Loucy (cell line): Measurements from ENCODE around the gene TEX12.
A peak's percentile ranks its signal among the peaks of the same experiment; 100 is the strongest.

ENCODE experiments used
- H2AFZ ChIP-seq: fragments of 200-600 bp; sonication (generic); 2 replicates; pipeline ENCODE4 v1.6.0; 2016; ENCODE audit warnings: antibody characterized with exemption, mild to moderate bottlenecking, low read length, moderate library complexity
- H3F3A ChIP-seq: fragments of 200-600 bp; 2 replicates; pipeline ENCODE4 v1.6.0; 2016; ENCODE audit warnings: antibody characterized with exemption, low read depth, mild to moderate bottlenecking
- H3K27me3 ChIP-seq: fragments of 200-600 bp; sonication (generic); 2 replicates; pipeline ENCODE4 v1.6.1; 2014; ENCODE audit warnings: low read length, mild to moderate bottlenecking; ENCODE audit not compliant: insufficient read depth, poor library complexity, severe bottlenecking
- H3K36me3 ChIP-seq: fragments of 200-600 bp; sonication (generic); 2 replicates; pipeline ENCODE4 v1.6.1; 2016; ENCODE audit warnings: low read length; ENCODE audit not compliant: insufficient read depth
- H3K4me1 ChIP-seq: fragments of 200-600 bp; sonication (generic); 2 replicates; pipeline ENCODE4 v1.5.1; 2014; ENCODE audit warnings: low read length, mild to moderate bottlenecking; ENCODE audit not compliant: insufficient read depth, poor library complexity, severe bottlenecking
- H3K4me2 ChIP-seq: fragments of 200-600 bp; sonication (generic); 2 replicates; pipeline ENCODE4 v1.6.0; 2014; ENCODE audit warnings: antibody characterized with exemption, low read length, low read depth, mild to moderate bottlenecking; ENCODE audit not compliant: poor library complexity, severe bottlenecking
- H3K4me3 ChIP-seq: fragments of 200-600 bp; sonication (generic); 2 replicates; pipeline ENCODE4 v1.5.1; 2014; ENCODE audit warnings: low read length, mild to moderate bottlenecking, mixed read lengths; ENCODE audit not compliant: poor library complexity, severe bottlenecking
- H3K79me2 ChIP-seq: fragments of 200-600 bp; sonication (generic); 2 replicates; pipeline ENCODE4 v1.6.1; 2014; ENCODE audit warnings: low read length; ENCODE audit not compliant: insufficient read depth
- H3K9ac ChIP-seq: fragments of 200-600 bp; sonication (generic); 2 replicates; pipeline ENCODE4 v1.6.0; 2014; ENCODE audit warnings: mild to moderate bottlenecking, low read depth, low read length, moderate library complexity; ENCODE audit not compliant: poor library complexity, severe bottlenecking
- H3K9me2 ChIP-seq: fragments of 200-600 bp; sonication (generic); replicated peaks from 2 replicates; pipeline ENCODE4 v1.6.1; 2016; ENCODE audit warnings: low read depth, low read length, mixed read lengths
- H3K9me3 ChIP-seq: fragments of 200-600 bp; sonication (generic); 2 replicates; pipeline ENCODE4 v1.6.1; 2014; ENCODE audit warnings: mild to moderate bottlenecking, antibody characterized with exemption, low read length, low read depth; ENCODE audit not compliant: insufficient read depth
- H4K20me1 ChIP-seq: fragments of 200-600 bp; sonication (generic); 2 replicates; pipeline ENCODE4 v1.6.0; 2014; ENCODE audit warnings: antibody characterized with exemption, low read length, mild to moderate bottlenecking; ENCODE audit not compliant: insufficient read depth, poor library complexity, severe bottlenecking
- CTCF ChIP-seq: fragments of 200-600 bp; sonication (generic); conservative IDR thresholded peaks from 2 replicates; pipeline ENCODE4 v1.5.1; 2014; ENCODE audit warnings: mild to moderate bottlenecking, antibody characterized with exemption, low read length
- EZH2phosphoT487 ChIP-seq: fragments of 200-600 bp; IDR thresholded peaks from 2 replicates; pipeline ENCODE4 v1.6.1; 2018; ENCODE audit warnings: antibody characterized with exemption, mild to moderate bottlenecking, moderate library complexity, borderline replicate concordance

The TEX12 gene

GRCh38 chr11:112212290-112212689, 45.1 kb downstream of the TEX12 start:
- no peaks in the 10 kb centered on the region for H3F3A ChIP-seq
- H3K9me3 ChIP-seq = no peaks in the 10 kb centered on the region
- no peaks in the 10 kb centered on the region for H3K79me2 ChIP-seq
- peaks cover 16% of the 10 kb centered on the region for H3K4me1 ChIP-seq
- no peaks in the 10 kb centered on the region for H4K20me1 ChIP-seq
- no peak overlapping the region for H3K9ac ChIP-seq
- no peaks in the 10 kb centered on the region for H3K9me2 ChIP-seq
- no peak for TF ChIP-seq CTCF
- TF ChIP-seq EZH2phosphoT487 = no peak
- no peak overlapping the region for H2AFZ ChIP-seq
- no peaks in the 10 kb centered on the region for H3K36me3 ChIP-seq
- no peaks in the 10 kb centered on the region for H3K27me3 ChIP-seq
- no peak overlapping the region for H3K4me3 ChIP-seq
- H3K4me2 ChIP-seq = peak overlapping the region; percentile 60

- H3K79me2 ChIP-seq = no peaks in the 10 kb centered on the region
- H3K36me3 ChIP-seq = no peaks in the 10 kb centered on the region
- no peaks in the 10 kb centered on the region for H3F3A ChIP-seq
- H3K9me3 ChIP-seq = no peaks in the 10 kb centered on the region
- H4K20me1 ChIP-seq = no peaks in the 10 kb centered on the region
- H3K27me3 ChIP-seq = no peaks in the 10 kb centered on the region
- H3K9ac ChIP-seq = no peak overlapping the region
- no peaks in the 10 kb centered on the region for H3K9me2 ChIP-seq
- no peak for TF ChIP-seq CTCF
- no peak for TF ChIP-seq EZH2phosphoT487
- H2AFZ ChIP-seq = no peak overlapping the region
- peaks cover 16% of the 10 kb centered on the region for H3K4me1 ChIP-seq
- no peak overlapping the region for H3K4me3 ChIP-seq
- no peak overlapping the region for H3K4me2 ChIP-seq
Measured at GRCh38 chr11:112212710-112213109, 45.5 kb downstream of the TEX12 start.

- Histone ChIP-seq H3K9me2 (no peaks in the 10 kb centered on the region), H3K79me2 (no peaks in the 10 kb centered on the region), H3K9ac (no peak overlapping the region), H4K20me1 (no peaks in the 10 kb centered on the region), H3K36me3 (no peaks in the 10 kb centered on the region), H3K27me3 (no peaks in the 10 kb centered on the region), H3K4me1 (peaks cover 16% of the 10 kb centered on the region), H3K4me3 (no peak overlapping the region), H3K4me2 (no peak overlapping the region), H2AFZ (no peak overlapping the region), H3F3A (no peaks in the 10 kb centered on the region), H3K9me3 (no peaks in the 10 kb centered on the region)
- TF ChIP-seq EZH2phosphoT487 (no peak), CTCF (no peak)
Measured at GRCh38 chr11:112213753-112214152, 46.6 kb downstream of the TEX12 start.
